Panc1 (cell line): ENCODE results near the gene EFNA2. TPM values are rescaled to one million over a fixed set of nuclear protein-coding genes. Genes with fewer than 3 reads are reported as not detected.
A peak's percentile ranks its signal among the peaks of the same experiment; 100 is the strongest.

Source experiments
- ATAC-seq: fragments of 200-7000 bp; cut with Tn5 transposase; 2 replicates; pipeline ENCODE4 v1.9.1; 2020; ENCODE audit warnings: mild to moderate bottlenecking, moderate library complexity
- BruUV-seq: library from RNA; stranded (reverse); fragments of 400-500 nt; replicated peaks from 2 replicates; lab custom pipeline; 2021; lab: Mats Ljungman, UMichigan
- CTCF ChIA-PET: fragments of 300-600 bp; sonication (Branson Sonifier 250); formaldehyde crosslinking; loops from one replicate; lab custom pipeline; 2022; ENCODE audit warnings: antibody characterized with exemption; lab: Charles Lee
- POLR2A ChIA-PET: fragments of 300-600 bp; sonication (Branson Sonifier 250); formaldehyde crosslinking; loops from one replicate; lab custom pipeline; 2022; ENCODE audit warnings: antibody characterized with exemption; lab: Charles Lee
- DNase-seq: peaks from one replicate; pipeline ENCODE4 v3.0.0-alpha.2; 2010; ENCODE audit warnings: low read depth, low spot score
- H3K27ac ChIP-seq: 2 replicates; pipeline ENCODE4 v1.5.1; 2011; ENCODE audit warnings: mild to moderate bottlenecking, low read length, inconsistent platforms
- H3K27me3 ChIP-seq: fragments of 200-500 bp; sonication (Bioruptor generic); 2 replicates; pipeline ENCODE4 v1.6.0; 2014; ENCODE audit warnings: low read length, inconsistent platforms; ENCODE audit not compliant: control insufficient read depth, insufficient read depth
- H3K36me3 ChIP-seq: fragments of 200-500 bp; sonication (Bioruptor generic); 2 replicates; pipeline ENCODE4 v1.5.1; 2014; ENCODE audit warnings: inconsistent platforms, mild to moderate bottlenecking, low read length, moderate library complexity; ENCODE audit not compliant: control insufficient read depth, insufficient read depth
- H3K4me1 ChIP-seq: 2 replicates; pipeline ENCODE4 v1.5.1; 2011; ENCODE audit warnings: inconsistent platforms, mild to moderate bottlenecking, low read length, moderate library complexity; ENCODE audit not compliant: control insufficient read depth, insufficient read depth
- H3K4me3 ChIP-seq, 2 experiments: 2 replicates each; pipeline ENCODE4 v1.5.1; 2011 to 2012; ENCODE audit warnings: low read depth in 2 of 2, low read length in 2 of 2, mild to moderate bottlenecking in 2 of 2, inconsistent platforms in 1 of 2, moderate library complexity in 1 of 2
- H3K9me3 ChIP-seq: fragments of 200-500 bp; sonication (Bioruptor generic); 2 replicates; pipeline ENCODE4 v1.5.1; 2014; ENCODE audit warnings: low read depth, mild to moderate bottlenecking, inconsistent platforms, low read length, moderate library complexity; ENCODE audit not compliant: control insufficient read depth, insufficient read depth
- CTCF ChIP-seq: fragments of 450-650 bp; IDR thresholded peaks from 2 replicates; pipeline ENCODE4 v1.5.1; 2017; ENCODE audit warnings: mild to moderate bottlenecking
- POLR2AphosphoS5 ChIP-seq: IDR thresholded peaks from 2 replicates; pipeline ENCODE4 v1.6.1; 2012; ENCODE audit warnings: mild to moderate bottlenecking, low read depth, low read length, moderate library complexity
- REST ChIP-seq, 2 experiments: IDR thresholded peaks; 2 replicates each; pipeline ENCODE4 v1.6.1; 2011 to 2012; ENCODE audit warnings: low read depth in 2 of 2, control low read depth in 1 of 2, low read length in 1 of 2, mild to moderate bottlenecking in 1 of 2, moderate library complexity in 1 of 2; ENCODE audit not compliant: insufficient read depth in 1 of 2
- SIN3A ChIP-seq: IDR thresholded peaks from 2 replicates; pipeline ENCODE4 v1.6.1; 2012; ENCODE audit warnings: low read depth, mild to moderate bottlenecking, low read length, moderate library complexity, borderline replicate concordance; ENCODE audit not compliant: insufficient read depth
- TCF7L2 ChIP-seq: IDR thresholded peaks from 2 replicates; pipeline ENCODE4 v1.6.1; 2011; ENCODE audit warnings: mild to moderate bottlenecking, low read depth, low read length, inconsistent platforms
- in situ Hi-C: cut with HindIII; loops from 2 replicates; pipeline ENCODE4 v1.10.0; 2016; ENCODE audit warnings: low sequenced_read_pairs, low pct_unique_long_range_greater_than_20kb
- intact Hi-C: fragments of 100-400 bp; cut with micrococcal nuclease; formaldehyde crosslinking; loops from one replicate; pipeline ENCODE4 v1.10.0; 2022; ENCODE audit not compliant: unreplicated experiment
- total RNA-seq: library from RNA; stranded (reverse); gene quantifications from one replicate; pipeline ENCODE4 v1.2.1, GENCODE V29; 2021; ENCODE audit not compliant: unreplicated experiment

The EFNA2 gene
- total RNA-seq, 1 experiment from 2014 or later = 7.8 TPM

GRCh38 chr19:1257475-1258162 is 28.1 kb upstream of the EFNA2 start:
- Histone ChIP-seq H3K27me3 (no peaks in the 10 kb centered on the region), H3K4me3 (peak overlapping the region in 1 of 2 experiments; percentile 20; a peak in 1 of 4 replicates), H3K27ac (peak overlapping the region; percentile 89), H3K9me3 (no peaks in the 10 kb centered on the region), H3K4me1 (peaks cover 64% of the 10 kb centered on the region), H3K36me3 (no peaks in the 10 kb centered on the region; the same call in none of the 2 replicates)
- ChIA-PET CTCF (interaction anchor here (0.5 kb wide), 1 partner anchor 10 kb away, joined by 6 read pairs; no protein-coding TSS in a partner anchor), POLR2A (no interaction called here)
- BruUV-seq = no TSS peak
- intact Hi-C loops (no loop called here), in situ Hi-C loops (no loop called here)
- ATAC-seq = no peak
- DNase-seq = no peak
- TF ChIP-seq POLR2AphosphoS5 = no peak
- no peak for TF ChIP-seq TCF7L2
- TF ChIP-seq REST (IDR thresholded peaks at IDR 0.05; ENCODE audit: insufficient read depth in 1 of 2, low read depth in 2 of 2, low read length in 1 of 2) = no peak
- TF ChIP-seq CTCF = no peak
- TF ChIP-seq SIN3A = no peak

- Histone ChIP-seq H3K27ac (peak overlapping the region; percentile 89), H3K4me1 (peaks cover 69% of the 10 kb centered on the region), H3K27me3 (no peaks in the 10 kb centered on the region), H3K36me3 (no peaks in the 10 kb centered on the region; the same call in none of the 2 replicates), H3K4me3 (peak overlapping the region in 1 of 2 experiments; percentile 20; a peak in 1 of 4 replicates), H3K9me3 (no peaks in the 10 kb centered on the region)
- BruUV-seq = TSS peak; percentile 80
- POLR2A ChIA-PET = interaction anchor here (0.6 kb wide), 1 partner anchor 67 kb away, joined by 8 read pairs; no protein-coding TSS in a partner anchor
- TF ChIP-seq POLR2AphosphoS5 (no peak), CTCF (no peak), SIN3A (no peak), REST (IDR thresholded peaks at IDR 0.05; ENCODE audit: insufficient read depth in 1 of 2, low read depth in 2 of 2, low read length in 1 of 2) (no peak), TCF7L2 (no peak)
- DNase-seq (no peak), ATAC-seq (no peak)
- CTCF ChIA-PET = no interaction called here
- in situ Hi-C loops (no loop called here), intact Hi-C loops (no loop called here)
These were observed 27.5 kb upstream of the EFNA2 start for GRCh38 chr19:1258163-1258492.
